ENCODE data around the gene ADGRF3.

DNA sequence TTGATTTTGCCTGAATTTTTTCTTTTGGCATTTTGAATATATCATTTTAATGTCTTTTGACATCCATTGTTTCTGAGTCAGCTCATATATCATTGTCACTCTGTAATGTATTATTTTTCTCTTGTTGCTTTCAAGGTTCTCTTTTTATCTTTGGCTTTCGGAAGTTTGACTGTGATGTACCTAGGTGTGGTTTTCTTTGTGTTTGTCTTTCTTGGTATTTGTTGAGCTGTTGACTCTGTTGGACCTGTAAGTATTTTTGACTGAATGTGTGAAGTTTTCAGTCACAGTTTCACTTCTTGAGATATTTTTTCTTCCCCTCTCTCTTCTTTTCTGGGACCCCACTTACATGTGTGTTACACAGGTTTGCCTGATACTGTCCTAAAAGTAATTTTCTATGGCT lies 30.2 kb upstream of the ADGRF3 start:
- TF ChIP-seq, protein P1, sequence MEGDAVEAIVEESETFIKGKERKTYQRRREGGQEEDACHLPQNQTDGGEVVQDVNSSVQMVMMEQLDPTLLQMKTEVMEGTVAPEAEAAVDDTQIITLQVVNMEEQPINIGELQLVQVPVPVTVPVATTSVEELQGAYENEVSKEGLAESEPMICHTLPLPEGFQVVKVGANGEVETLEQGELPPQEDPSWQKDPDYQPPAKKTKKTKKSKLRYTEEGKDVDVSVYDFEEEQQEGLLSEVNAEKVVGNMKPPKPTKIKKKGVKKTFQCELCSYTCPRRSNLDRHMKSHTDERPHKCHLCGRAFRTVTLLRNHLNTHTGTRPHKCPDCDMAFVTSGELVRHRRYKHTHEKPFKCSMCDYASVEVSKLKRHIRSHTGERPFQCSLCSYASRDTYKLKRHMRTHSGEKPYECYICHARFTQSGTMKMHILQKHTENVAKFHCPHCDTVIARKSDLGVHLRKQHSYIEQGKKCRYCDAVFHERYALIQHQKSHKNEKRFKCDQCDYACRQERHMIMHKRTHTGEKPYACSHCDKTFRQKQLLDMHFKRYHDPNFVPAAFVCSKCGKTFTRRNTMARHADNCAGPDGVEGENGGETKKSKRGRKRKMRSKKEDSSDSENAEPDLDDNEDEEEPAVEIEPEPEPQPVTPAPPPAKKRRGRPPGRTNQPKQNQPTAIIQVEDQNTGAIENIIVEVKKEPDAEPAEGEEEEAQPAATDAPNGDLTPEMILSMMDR (IDR thresholded peaks at IDR 0.05; ENCODE audit: borderline replicate concordance, extremely low read depth, low read length, poor library complexity, severe bottlenecking) = no peak
- TF ChIP-seq EZH2 (IDR thresholded peaks at IDR 0.05; ENCODE audit: borderline replicate concordance, low read depth, low read length, severe bottlenecking) = no peak

Data from DND-41 (cell line).